ENCODE data around the gene TPST1.

GRCh38 chr7:66189695-66190503 is 15.2 kb upstream of the TPST1 start:
- TF ChIP-seq CTCF (IDR thresholded peaks at IDR 0.05 in 4 of 5, conservative IDR thresholded peaks at IDR 0.05 in 1 of 5) (no peak), POLR2A (IDR thresholded peaks at IDR 0.05) (no peak)
